Endothelial cell of umbilical vein (primary cell): ENCODE data around the gene MACROD2. TPM values are rescaled to one million over a fixed set of nuclear protein-coding genes. Genes with fewer than 3 reads are reported as not detected.

ENCODE experiments used
- BruUV-seq: library from RNA; stranded (reverse); fragments of 400-500 nt; replicated peaks from 2 replicates; lab custom pipeline; 2021; lab: Mats Ljungman, UMichigan
- CTCF ChIA-PET: fragments of 300-600, 350-600 bp; sonication (Branson Sonifier 250); formaldehyde crosslinking; loops from one replicate; lab custom pipeline; 2021; ENCODE audit warnings: antibody characterized with exemption, inconsistent platforms; lab: Charles Lee
- POLR2A ChIA-PET: fragments of 300-600, 350-600 bp; sonication (Branson Sonifier 250); formaldehyde crosslinking; loops from one replicate; lab custom pipeline; 2021; ENCODE audit warnings: antibody characterized with exemption, inconsistent platforms; lab: Charles Lee
- DNase-seq: peaks from one replicate; pipeline ENCODE4 v3.0.0-alpha.2; 2011; ENCODE audit warnings: low read depth, low spot score
- FAIRE-seq: peaks from 2 replicates; lab custom pipeline; 2011; peaks lifted over from hg19 to GRCh38; lab: Jason Lieb, UNC
- H2AFZ ChIP-seq: 2 replicates; pipeline ENCODE4 v1.6.0; 2012; ENCODE audit warnings: low read depth, low read length, control low read depth, inconsistent platforms
- H3K27ac ChIP-seq: 2 replicates; pipeline ENCODE4 v1.5.1; 2011; ENCODE audit warnings: low read depth, mild to moderate bottlenecking, control low read depth, low read length, moderate library complexity; ENCODE audit not compliant: insufficient read depth
- H3K27me3 ChIP-seq, 2 experiments: 2 replicates each; pipeline versions ENCODE4 v1.6.0 to v1.6.1; 2011; ENCODE audit warnings: low read length in 2 of 2, mixed read lengths in 1 of 2; ENCODE audit not compliant: control insufficient read depth in 2 of 2, insufficient read depth in 2 of 2
- H3K36me3 ChIP-seq, 2 experiments: 2 replicates in 1 of 2; 3 replicates in 1 of 2; pipeline ENCODE4 v1.5.1; 2011; ENCODE audit warnings: low read length in 2 of 2, mild to moderate bottlenecking in 1 of 2, moderate library complexity in 1 of 2; ENCODE audit not compliant: control insufficient read depth in 2 of 2, insufficient read depth in 2 of 2; ENCODE audit errors: extremely low read depth in 1 of 2
- H3K4me1 ChIP-seq: 3 replicates; pipeline ENCODE4 v1.5.1; 2011; ENCODE audit warnings: mild to moderate bottlenecking, low read length; ENCODE audit not compliant: control insufficient read depth, insufficient read depth; ENCODE audit errors: extremely low read depth
- H3K4me2 ChIP-seq: 2 replicates; pipeline ENCODE4 v1.6.1; 2011; ENCODE audit warnings: low read length, control low read depth, mixed read lengths; ENCODE audit not compliant: insufficient read depth
- H3K4me3 ChIP-seq, 3 experiments: fragments of 200-600 bp in 1 of 3; sonication (generic), shearing (Covaris generic) in 1 of 3; replicated peaks in 1 of 3; 2 replicates each; pipeline ENCODE4 v1.5.1; 2011 to 2016; ENCODE audit warnings: control low read depth in 3 of 3, low read length in 3 of 3, mild to moderate bottlenecking in 2 of 3, inconsistent platforms in 1 of 3, low read depth in 1 of 3, moderate library complexity in 1 of 3; ENCODE audit not compliant: insufficient read depth in 1 of 3
- H3K79me2 ChIP-seq: 2 replicates; pipeline ENCODE4 v1.6.0; 2012; ENCODE audit warnings: low read length, inconsistent platforms; ENCODE audit not compliant: control insufficient read depth, insufficient read depth
- H3K9ac ChIP-seq: replicated peaks from 2 replicates; pipeline ENCODE3; 2011; ENCODE audit warnings: low read length, control low read depth; ENCODE audit not compliant: insufficient read depth; ENCODE audit errors: extremely low read depth
- H3K9me1 ChIP-seq: replicated peaks from 3 replicates; pipeline ENCODE4 v1.6.0; 2011; ENCODE audit warnings: mild to moderate bottlenecking, low read length; ENCODE audit not compliant: control insufficient read depth, insufficient read depth; ENCODE audit errors: extremely low read depth
- H3K9me3 ChIP-seq: replicated peaks from 2 replicates; pipeline ENCODE4 v1.5.1; 2012; ENCODE audit warnings: low read length, inconsistent platforms; ENCODE audit not compliant: control insufficient read depth, insufficient read depth
- H4K20me1 ChIP-seq: replicated peaks from 2 replicates; pipeline ENCODE3; 2011; ENCODE audit warnings: mild to moderate bottlenecking, low read length; ENCODE audit not compliant: control insufficient read depth, insufficient read depth; ENCODE audit errors: extremely low read depth
- CTCF ChIP-seq, 2 donors: IDR thresholded peaks; 1 replicate in 1 of 2; 2 replicates in 1 of 2; pipeline ENCODE4 v1.5.1; 2011; ENCODE audit warnings: low read length in 2 of 2, mild to moderate bottlenecking in 2 of 2, moderate library complexity in 2 of 2, control low read depth in 1 of 2, inconsistent platforms in 1 of 2, low read depth in 1 of 2; ENCODE audit not compliant: insufficient read depth in 1 of 2; ENCODE audit errors: extremely low read depth in 1 of 2
- EZH2 ChIP-seq: IDR thresholded peaks from 2 replicates; pipeline ENCODE4 v1.6.1; 2012; ENCODE audit warnings: borderline replicate concordance, low read depth, mild to moderate bottlenecking, moderate library complexity, low read length, inconsistent platforms; ENCODE audit not compliant: severe bottlenecking
- FOS ChIP-seq: IDR thresholded peaks from 2 replicates; pipeline ENCODE4 v1.6.1; 2011; ENCODE audit warnings: mild to moderate bottlenecking, low read length, moderate library complexity, borderline replicate concordance; ENCODE audit not compliant: insufficient read depth
- GATA2 ChIP-seq: IDR thresholded peaks from 2 replicates; pipeline ENCODE4 v1.7.0; 2011; ENCODE audit warnings: low read depth, mild to moderate bottlenecking, moderate library complexity, mixed read lengths, low read length; ENCODE audit not compliant: insufficient read length, insufficient read depth
- JUN ChIP-seq: IDR thresholded peaks from 2 replicates; pipeline ENCODE4 v1.6.1; 2011; ENCODE audit warnings: borderline replicate concordance, low read depth; ENCODE audit not compliant: insufficient read length, insufficient read depth
- MAX ChIP-seq: IDR thresholded peaks from 2 replicates; pipeline ENCODE4 v1.6.1; 2011; ENCODE audit not compliant: insufficient read depth, insufficient read length
- MYC ChIP-seq: IDR thresholded peaks from one replicate; pipeline ENCODE4 v1.6.1; 2011; ENCODE audit warnings: mild to moderate bottlenecking, low read depth, low read length
- POLR2A ChIP-seq: IDR thresholded peaks from 2 replicates; pipeline ENCODE4 v1.6.1; 2012; ENCODE audit warnings: low read depth, mild to moderate bottlenecking, control low read depth, low read length
- POLR2AphosphoS5 ChIP-seq: IDR thresholded peaks from 2 replicates; pipeline ENCODE4 v1.6.1; 2012; ENCODE audit warnings: low read depth, mild to moderate bottlenecking, control low read depth, low read length, moderate library complexity; ENCODE audit not compliant: insufficient read depth
- dilution Hi-C: fragments of 300-500 bp; cut with MboI; formaldehyde crosslinking; loops from one replicate; pipeline ENCODE4 v1.15.0; 2019; ENCODE audit warnings: low sequenced_read_pairs; ENCODE audit not compliant: extremely low pct_ligation_motif_present
- intact Hi-C: fragments of 100-400 bp; cut with micrococcal nuclease; formaldehyde crosslinking; loops from one replicate; pipeline ENCODE4 v1.10.0; 2022
- polyA plus RNA-seq, 4 experiments: library from polyadenylated mRNA; depleted of rRNA in 3 of 4; stranded (reverse) in 3 of 4; unstranded in 1 of 4; fragments of >200 nt; gene quantifications; 2 replicates each; pipeline versions ENCODE4 v1.2.1 to v1.2.3, GENCODE V29; 2011 to 2012; ENCODE audit warnings: missing spikeins in 1 of 4
- total RNA-seq: library from RNA; stranded (reverse); gene quantifications from 2 replicates; pipeline ENCODE4 v1.2.3, GENCODE V29; 2021

The MACROD2 gene
- total and polyA plus RNA-seq, 2 donors (not counting 3 experiments of a cell fraction or from before 2014, with no cell fraction given): 0.11 to 0.73 TPM

- no peaks in the 10 kb centered on the region for H4K20me1 ChIP-seq
- H3K4me3 ChIP-seq: no peak overlapping the region
- FAIRE-seq: no peak
- dilution Hi-C loops (no loop called here), intact Hi-C loops (no loop called here)
- no peaks in the 10 kb centered on the region for H3K36me3 ChIP-seq
- H3K9me3 ChIP-seq: no peaks in the 10 kb centered on the region
- no peak overlapping the region for H3K9ac ChIP-seq
- H3K79me2 ChIP-seq: no peaks in the 10 kb centered on the region
- H3K9me1 ChIP-seq: no peaks in the 10 kb centered on the region
- no peak for DNase-seq
- H3K4me2 ChIP-seq: no peak overlapping the region
- no peak overlapping the region for H3K27ac ChIP-seq
- H3K27me3 ChIP-seq: no peaks in the 10 kb centered on the region
- ChIA-PET POLR2A (no interaction called here), CTCF (no interaction called here)
- no TSS peak for BruUV-seq
- H3K4me1 ChIP-seq: no peaks in the 10 kb centered on the region
- H2AFZ ChIP-seq: no peak overlapping the region
- TF ChIP-seq JUN (no peak), MAX (no peak), CTCF (IDR thresholded peaks at IDR 0.05; ENCODE audit: extremely low read depth in 1 of 2, insufficient read depth in 1 of 2, low read depth in 1 of 2, low read length in 2 of 2) (no peak), GATA2 (no peak), MYC (no peak), EZH2 (no peak), FOS (no peak), POLR2AphosphoS5 (no peak), POLR2A (no peak)
Observed at GRCh38 chr20:15047042-15047441, 1051.7 kb downstream of the MACROD2 start.
